GM19467 (cell line): ENCODE results near the gene HIPK2.

Experiments
- ATAC-seq: cut with Tn5 transposase; IDR thresholded peaks from one replicate; pipeline ENCODE4 v1.9.1; 2021; ENCODE audit warnings: mild to moderate bottlenecking, moderate library complexity; ENCODE audit not compliant: unreplicated experiment

Gene HIPK2

DNA sequence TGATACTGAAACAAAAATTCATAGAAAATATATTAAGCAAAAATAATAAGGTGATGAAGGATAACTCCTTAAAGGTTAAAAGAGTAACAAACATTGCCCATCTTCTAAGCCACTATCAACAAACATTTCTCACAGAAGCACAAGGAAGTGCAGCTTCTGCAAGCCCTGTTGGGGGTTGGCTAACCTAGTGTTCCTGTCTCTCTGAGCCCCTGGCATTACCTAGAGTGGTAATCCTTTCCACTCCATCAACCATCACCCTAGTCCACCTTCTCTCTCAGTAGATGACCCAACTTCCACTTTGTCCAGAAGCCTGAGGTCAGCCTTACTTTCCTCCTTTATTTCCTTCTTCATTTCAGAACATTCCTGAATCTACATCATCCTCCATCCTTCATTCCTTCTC is 59.7 kb downstream of the HIPK2 start:
- ATAC-seq, result no peak

DNA sequence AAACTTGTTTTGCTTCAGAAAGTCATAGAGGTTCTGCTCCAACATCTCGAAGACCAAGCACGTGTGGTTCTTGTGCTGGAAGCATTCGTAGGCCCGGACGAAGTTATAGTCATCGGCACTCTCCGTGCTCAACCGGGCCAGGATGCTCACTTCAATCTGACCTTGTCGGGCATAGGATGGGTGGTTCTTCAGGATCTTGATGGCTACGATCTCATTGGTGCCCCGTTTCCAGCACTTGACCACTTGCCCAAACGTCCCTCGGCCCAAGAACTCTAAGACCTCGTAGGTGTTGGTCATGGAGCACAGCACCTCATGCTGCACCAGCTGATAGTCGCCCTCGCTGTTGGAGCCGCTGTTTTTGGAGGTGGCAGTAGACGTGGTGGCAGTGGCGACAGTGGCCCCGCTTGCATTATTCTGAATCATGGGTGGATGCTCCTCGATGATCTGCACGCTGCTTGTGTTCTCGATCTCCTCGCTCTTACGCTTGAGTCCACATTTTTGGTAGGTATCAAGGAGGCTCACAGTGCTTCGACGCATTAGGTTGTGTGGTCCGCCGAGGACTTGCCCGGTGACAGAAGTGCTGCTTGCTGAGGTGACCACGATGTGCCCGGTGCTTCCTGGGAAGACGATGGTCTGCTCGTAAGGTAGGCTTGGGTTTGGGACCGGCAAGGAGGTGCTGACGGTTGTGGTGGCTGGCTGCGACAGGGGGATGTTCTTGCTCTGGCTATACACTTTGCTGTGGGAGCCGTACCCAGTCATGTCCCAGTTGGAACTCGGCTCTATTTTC is 61.4 kb downstream of the HIPK2 start:
- no peak for ATAC-seq

DNA sequence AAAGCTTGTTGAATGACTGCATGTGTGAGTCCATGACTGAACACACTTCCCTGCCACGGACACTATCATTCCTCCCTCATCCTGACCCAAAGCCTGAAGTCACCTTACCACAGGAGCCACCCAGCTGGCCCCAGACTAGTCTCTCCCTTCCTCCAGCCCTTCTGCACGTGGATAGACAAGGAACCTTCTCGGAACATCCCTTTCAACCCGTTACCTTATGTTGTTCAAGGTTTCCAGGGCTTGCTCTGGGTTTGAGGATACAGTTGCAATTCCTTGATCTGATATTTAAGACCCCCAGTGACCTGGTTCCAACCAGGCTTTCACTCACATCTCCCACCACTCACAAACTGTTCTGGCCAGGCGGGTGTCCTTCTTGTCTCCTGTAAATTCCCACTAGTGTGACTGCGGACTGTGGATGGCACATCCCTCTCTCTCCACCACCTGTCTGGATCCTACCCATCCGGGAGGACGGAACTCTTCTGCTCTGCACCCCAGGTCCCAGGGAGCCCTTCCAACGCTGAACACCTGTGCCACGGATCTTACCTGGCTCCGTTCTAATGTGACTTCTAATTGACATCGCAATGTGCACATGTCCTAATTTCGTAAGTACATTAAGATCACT is 62.5 kb downstream of the HIPK2 start:
- ATAC-seq, result no peak

DNA sequence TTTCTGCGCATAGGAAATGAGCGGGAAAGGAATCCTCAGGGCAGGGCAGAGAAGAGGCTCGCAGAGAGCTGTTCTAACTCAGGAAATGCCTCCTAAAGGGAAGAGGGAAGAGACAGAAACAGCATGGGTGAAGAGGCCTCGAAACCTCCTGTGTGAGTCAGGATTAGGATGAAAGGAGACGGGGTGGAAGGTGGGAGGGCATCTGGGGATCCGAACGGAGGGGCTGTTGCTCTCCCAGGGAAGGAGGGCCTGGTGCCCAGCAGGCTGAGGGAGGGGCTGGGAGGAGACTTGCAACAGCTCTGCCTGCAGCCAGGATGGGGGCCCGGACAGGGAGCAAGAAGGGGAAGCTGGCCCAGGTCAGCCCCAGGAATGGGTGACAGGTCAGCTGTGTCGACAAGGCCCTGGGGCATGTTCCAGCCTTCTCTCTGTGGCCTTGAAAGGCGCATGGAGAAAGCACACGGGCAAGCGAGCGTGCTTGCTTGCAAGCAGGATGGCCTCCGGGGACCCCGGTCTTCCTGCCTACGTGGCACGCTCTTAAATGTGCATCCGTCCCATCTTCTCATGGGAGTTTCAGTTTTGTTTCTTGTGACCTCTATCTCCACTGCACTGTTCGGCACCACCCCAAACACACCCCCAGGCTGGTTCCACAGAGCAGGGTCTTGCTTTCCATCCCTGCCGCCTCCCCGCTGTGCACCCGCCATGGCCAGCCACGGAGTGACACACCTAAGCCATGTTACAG is 63.5 kb downstream of the HIPK2 start:
- ATAC-seq, result peak; percentile 91

DNA sequence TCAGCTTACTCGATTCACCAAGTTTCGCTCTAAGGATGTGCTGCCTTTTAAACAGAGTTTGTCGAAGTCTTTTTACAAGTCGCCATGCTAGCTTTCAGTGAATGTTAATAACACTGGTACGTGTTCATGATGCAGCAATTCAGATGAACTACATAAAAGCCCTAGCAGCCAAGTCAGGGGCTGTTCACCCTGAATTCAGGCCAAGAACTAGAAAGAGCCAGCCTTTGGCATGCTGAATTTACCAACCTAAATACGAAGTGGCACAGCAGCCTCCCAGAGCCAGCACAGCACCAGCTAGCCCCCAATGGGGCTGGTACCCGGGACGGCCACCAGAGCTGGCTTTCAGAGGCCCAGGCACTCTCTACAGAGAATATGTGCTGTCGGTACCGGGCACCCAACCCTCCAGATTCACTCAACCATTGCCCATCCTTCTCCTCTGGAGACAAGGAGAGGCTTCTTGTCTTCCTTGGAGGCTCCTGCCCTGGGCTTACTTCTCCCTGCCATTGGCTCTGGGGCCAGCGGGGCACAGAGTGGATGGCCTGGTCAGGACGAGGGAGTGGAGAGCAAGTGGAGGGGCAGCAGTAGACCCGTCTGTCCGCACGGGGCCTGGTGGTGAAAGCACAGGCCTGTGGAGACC is 64.2 kb downstream of the HIPK2 start:
- ATAC-seq, result no peak

DNA sequence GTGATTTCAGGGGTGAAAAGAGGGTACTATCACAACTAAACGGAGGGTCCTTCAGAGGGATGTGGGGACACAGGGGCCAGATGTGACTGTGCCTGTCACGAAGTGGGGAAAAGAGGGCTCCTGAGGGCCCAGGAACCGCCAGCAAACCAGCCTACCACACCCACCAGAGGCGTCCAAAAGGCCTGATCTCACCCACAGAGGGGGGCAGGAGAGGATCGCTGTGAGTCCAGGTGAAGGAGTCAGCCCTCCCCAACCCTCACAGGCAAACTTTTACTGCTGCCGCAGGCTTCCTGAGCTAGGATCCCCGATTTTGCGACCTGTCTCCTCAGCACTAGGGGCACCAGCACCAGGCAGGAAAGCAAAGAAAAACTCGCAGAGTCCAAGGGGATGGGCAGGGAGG is 64.7 kb downstream of the HIPK2 start:
- ATAC-seq, result no peak

DNA sequence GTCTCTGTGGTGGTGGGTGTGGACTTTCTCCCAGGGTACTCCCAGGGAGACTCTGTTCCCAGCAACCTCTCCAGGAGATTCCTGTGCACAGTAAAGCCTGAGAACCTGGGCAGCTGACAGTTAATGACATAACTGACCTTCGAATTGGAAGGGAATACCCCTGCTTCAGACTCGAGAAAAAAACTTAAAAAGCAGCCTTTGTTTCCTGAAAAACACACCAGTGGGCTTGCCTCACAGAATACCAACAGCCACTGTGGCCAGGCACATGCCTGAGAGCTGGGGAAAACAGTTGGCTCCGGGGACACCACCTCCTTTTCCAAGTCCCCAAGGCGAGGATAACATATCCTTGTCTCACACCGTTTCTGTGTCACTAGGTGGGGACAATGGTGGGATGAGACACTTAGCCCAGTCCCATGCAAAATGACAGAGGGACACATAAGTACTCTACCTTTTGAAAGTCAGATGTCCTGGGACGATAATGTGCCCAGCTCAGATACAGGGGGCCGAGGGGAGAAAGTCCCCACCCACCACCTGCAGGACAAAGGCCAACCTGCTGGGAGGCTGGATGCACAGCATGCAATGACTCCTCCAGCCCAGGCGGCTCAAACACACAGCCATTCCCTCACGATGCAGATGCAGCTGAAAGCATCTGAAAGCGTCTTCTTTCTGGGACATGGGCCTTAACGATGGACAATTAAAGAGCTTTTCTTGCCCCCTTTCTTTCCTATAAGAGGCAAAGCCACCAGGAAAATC is 65.6 kb downstream of the HIPK2 start:
- ATAC-seq, result no peak

DNA sequence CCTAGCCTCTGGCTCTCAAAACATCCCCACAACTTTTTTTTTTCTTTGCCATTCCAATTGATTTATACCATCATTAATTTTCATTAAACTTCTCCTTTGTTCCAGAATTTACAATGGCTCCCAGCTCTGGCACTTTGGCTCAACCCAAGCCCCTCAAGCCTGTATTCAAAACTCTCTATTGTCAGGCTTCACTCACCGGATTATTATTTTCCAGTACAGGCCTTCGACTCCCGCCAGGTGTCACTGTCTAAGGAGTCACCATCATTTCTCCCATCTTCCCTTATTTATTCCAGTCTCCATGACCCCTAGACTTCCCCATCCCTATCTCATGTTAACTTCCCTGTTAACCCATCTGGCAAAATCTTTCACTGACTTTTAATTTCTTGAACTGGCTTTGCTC is 67.8 kb downstream of the HIPK2 start:
- ATAC-seq, result no peak

DNA sequence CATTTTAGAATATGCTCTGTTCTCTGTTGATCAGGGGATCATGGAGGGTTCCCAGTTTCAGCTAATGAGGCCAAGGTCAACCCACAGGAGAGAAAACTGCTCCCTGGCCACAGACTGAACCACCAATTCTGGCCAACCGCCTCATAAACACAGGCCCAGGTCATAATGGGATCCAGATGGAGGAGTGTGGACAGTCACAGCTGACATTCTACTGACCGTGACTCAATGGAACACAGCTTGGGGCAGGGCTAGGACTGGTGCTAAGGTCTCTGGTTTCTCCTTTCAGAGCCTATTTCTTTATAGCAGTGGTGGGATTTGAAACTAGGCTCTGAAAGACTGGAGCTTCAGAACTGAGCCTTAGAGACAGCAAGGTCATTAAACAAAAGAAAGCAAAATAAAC is 68.3 kb downstream of the HIPK2 start:
- ATAC-seq, result no peak

DNA sequence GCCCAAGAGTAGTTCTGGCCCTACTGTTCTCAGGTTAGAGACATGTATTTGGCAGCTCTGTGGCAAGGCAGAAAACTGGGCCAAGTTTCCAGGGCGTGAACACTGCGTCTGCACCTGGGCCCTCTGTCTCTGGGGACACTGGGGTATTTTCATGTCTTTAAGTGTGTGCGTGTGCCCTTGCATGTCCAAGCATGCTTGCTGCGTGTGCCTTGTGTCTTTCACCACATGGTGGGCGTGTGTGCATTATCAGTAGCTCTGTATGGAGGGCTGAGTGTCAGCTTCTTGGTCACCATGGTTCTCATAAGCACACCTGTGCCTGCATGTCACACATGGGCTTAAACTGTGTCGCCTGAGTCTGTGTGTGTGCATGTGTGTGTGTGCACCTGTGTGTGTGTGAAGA is 69.3 kb downstream of the HIPK2 start:
- ATAC-seq, result peak; percentile 50

DNA sequence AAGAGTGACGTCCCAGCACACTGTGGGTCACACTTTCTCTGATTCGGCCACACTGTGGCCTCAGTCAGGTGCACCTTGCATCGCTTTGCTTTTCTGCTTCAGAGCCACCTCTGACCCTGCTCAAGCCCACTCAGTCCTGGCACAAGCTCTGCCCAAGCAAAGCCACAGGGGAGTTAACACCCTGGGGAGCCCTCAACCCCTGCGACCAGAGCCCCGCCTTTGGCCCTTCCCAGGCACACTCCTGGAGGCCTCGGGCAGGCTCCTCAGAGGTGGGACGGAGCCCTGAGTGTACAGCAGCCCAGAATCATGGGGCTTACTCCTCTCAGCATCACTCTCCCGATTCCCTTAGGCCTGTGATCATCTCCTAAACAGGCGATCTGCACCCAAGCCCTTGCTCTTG is 71.0 kb downstream of the HIPK2 start:
- no peak for ATAC-seq

DNA sequence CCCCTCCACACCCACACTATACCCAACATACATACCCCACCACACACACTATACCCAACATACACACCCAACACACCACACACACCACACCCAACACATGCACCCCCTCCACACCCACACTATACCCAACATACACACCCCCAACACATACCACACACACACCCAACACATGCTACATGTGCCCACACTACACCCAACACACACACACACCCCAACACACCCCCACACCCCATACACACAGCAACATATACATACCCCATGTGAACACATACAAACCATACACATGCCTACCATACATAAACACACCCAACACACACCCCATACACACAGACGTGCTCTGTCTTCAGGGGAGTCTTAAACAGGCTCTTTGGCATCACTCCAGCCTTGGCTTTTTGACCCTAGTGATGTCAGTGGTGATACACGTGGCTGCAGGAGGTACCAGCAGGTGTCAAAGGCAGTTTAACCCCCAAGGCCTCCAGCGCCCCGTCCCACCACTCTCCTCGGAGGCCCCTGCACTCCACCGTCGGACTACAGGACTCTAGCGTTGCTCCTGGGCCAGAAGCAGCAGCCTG is 73.4 kb downstream of the HIPK2 start:
- no peak for ATAC-seq

DNA sequence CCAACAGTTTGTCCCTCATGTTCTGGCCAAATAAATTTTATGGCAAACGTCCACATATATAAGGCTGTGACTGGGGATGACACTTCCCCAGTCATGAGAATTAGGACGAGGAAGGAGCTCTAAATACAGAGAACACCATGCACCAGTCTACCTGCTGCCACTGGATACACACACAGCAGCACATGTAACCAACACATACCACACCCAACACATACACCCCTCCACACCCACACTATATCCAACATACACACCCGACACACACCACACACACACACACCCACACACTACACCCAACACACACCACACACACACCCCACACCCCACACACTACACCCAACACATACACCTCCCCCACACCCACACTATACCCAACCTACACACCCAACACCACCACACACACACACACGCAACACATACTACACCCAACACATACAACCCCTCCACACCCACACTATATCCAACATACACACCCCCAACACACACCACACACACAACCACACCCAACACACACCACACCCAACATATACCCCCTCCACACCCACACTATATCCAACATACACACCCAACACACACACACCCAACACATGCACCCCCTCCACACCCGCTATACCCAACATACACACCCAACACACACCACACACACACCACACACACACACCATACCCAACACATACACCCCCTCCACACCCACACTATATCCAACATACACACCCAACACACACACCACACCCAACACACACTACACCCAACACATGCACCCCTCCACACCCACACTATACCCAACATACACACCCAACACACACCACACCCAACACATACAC is 74.1 kb downstream of the HIPK2 start:
- peak; percentile 18 for ATAC-seq

DNA sequence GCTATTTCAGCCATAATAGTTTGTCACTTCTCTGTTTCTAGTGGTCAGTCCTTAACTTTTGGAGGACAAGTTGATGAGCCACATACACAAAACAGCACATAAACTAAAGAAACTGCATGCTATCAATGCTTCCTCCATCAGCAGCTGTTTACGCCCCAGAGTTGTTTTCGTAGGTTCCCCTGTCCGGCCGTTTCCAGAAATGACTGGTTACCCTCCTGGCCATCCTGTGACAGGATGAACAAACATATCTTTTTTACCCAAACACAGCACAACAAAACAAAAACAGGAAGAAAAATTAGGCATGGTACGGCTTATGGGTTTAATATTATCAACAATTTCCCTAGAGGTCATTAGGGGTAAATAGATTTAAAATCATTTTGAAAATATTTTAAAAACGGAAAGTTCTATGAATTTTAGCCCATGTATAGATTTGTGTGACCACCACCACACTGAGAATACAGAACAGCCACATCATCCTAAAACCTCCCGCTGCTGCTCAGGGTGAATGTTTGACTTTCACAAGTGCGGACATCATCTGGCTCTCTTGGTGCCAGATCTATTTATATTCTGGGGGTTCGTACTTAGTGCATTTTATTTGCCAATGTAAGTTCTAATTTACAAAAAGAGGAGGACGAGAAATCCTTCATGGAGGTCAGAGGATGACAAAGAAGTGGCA is 74.8 kb downstream of the HIPK2 start:
- ATAC-seq, result peak; percentile 64

DNA sequence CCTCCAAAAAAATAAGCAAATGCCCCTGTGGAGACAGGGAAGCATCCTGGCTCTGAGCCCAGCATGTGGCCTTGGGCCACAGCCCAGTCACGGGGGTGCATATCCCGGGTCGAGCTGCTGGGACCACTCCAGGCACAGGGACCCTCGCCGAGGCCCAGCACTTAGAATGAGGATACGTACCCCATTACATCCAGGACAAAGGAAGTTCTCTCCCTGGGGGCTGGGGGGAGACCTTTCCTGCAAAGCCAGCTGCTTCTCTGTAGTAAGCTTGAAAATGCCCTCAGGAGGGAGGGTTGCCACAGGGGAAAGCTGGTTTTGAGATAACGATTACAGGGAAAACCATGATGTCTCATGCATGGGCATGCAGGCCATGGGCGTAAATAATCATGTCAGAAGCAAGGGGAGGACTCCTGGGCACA is 75.5 kb downstream of the HIPK2 start:
- ATAC-seq, result no peak

DNA sequence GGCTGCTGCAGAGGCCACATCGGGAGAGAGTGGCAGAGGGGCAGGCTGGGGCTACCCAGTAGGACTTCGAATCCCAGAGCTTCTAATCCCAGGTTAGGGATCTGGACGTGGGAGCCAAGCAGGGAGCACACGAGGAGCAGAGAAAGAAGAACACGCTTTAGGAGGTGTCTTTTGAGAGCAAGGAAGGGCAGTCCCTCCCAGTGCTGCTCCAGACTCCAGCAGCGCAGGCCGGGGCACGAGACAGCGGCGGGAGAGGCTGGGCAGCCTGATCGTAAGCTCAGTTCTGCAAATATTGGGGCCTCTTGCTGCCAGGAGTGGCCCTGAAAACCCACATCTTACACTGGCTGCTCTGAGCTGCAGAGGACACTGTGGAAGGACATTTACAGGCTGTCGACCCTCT is 75.9 kb downstream of the HIPK2 start:
- no peak for ATAC-seq

DNA sequence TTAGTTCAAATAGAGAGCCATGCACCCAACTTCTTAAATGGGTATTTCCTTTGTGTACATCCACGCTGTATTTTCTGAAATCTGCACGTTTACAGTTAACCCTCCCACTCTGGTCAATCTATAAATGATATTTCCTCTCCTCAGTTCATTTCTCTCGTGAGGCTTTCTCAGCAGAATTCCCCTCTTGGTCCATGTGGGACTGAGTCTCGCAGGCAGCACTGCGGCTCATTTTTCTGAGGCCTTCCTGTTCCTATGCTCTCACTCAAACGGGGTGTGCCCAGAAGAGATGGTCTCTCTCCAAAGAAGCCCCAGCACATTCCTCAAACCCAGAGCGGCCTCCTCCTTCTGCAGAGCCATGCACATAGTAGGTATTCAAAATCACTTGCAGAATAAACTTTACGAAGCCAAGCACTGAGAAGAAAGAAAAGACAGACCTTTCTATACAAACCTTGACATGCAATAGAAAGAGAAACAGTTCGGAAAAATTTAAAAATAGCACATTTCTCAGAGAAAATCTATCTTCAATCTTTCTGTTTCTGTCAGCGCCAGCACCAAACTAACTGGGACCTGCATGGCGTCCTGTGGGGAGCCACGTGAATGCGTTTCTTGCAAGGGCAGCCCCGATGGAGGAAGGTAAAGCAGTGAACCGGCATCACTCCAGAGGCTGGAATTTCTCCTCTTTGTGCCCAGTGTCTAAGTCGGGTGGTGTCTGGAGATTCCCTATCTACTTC is 77.1 kb downstream of the HIPK2 start:
- no peak for ATAC-seq
